Calu3 (cell line): ENCODE measurements around the gene HBE1. TPM values are rescaled to one million over a fixed set of nuclear protein-coding genes. Genes with fewer than 3 reads are reported as not detected.
"Not testable (repeated sequence)": the region's sequence is repeated elsewhere in the genome, so short reads cannot be mapped to it uniquely, and the experiment has no call there.

Experiments
- BruUV-seq: library from RNA; stranded (reverse); fragments of 400-500 nt; replicated peaks from 2 replicates; lab custom pipeline; 2021; lab: Mats Ljungman, UMichigan
- CTCF ChIA-PET: fragments of 300-600 bp; sonication (Branson Sonifier 250); formaldehyde crosslinking; loops from one replicate; lab custom pipeline; 2022; ENCODE audit warnings: antibody characterized with exemption; lab: Charles Lee
- DNase-seq: peaks from one replicate; pipeline ENCODE4 v3.0.0; 2022
- H3K27ac Mint-ChIP-seq: one replicate; pipeline ENCODE4 v1.8.0; 2022; ENCODE audit warnings: mixed read lengths; ENCODE audit not compliant: unreplicated experiment
- H3K27me3 Mint-ChIP-seq: one replicate; pipeline ENCODE4 v1.8.0; 2022; ENCODE audit warnings: mixed read lengths; ENCODE audit not compliant: unreplicated experiment
- H3K36me3 Mint-ChIP-seq: one replicate; pipeline ENCODE4 v1.8.0; 2022; ENCODE audit warnings: mild to moderate bottlenecking, moderate library complexity, mixed read lengths; ENCODE audit not compliant: insufficient read depth, unreplicated experiment
- H3K4me1 Mint-ChIP-seq: one replicate; pipeline ENCODE4 v1.8.0; 2022; ENCODE audit warnings: mild to moderate bottlenecking, low read depth, mixed read lengths; ENCODE audit not compliant: unreplicated experiment
- H3K4me3 Mint-ChIP-seq: one replicate; pipeline ENCODE4 v1.8.0; 2022; ENCODE audit warnings: mild to moderate bottlenecking, low read depth, moderate library complexity, mixed read lengths; ENCODE audit not compliant: unreplicated experiment
- H3K9me3 Mint-ChIP-seq: one replicate; pipeline ENCODE4 v1.8.0; 2022; ENCODE audit warnings: low read depth, mixed read lengths; ENCODE audit not compliant: unreplicated experiment
- CTCF ChIP-seq: fragments of 200-600 bp; IDR thresholded peaks from one replicate; pipeline ENCODE4 v1.8.0; 2022; ENCODE audit warnings: antibody characterized with exemption; ENCODE audit not compliant: unreplicated experiment
- intact Hi-C: fragments of 100-400 bp; cut with micrococcal nuclease; formaldehyde crosslinking; loops from one replicate; pipeline ENCODE4 v1.10.0; 2022; ENCODE audit not compliant: unreplicated experiment
- total RNA-seq: library from RNA; stranded (reverse); gene quantifications from 2 replicates; pipeline ENCODE4 v1.2.3, GENCODE V29; 2022

The HBE1 gene
- total RNA-seq, 1 experiment from 2014 or later = not detected

DNA sequence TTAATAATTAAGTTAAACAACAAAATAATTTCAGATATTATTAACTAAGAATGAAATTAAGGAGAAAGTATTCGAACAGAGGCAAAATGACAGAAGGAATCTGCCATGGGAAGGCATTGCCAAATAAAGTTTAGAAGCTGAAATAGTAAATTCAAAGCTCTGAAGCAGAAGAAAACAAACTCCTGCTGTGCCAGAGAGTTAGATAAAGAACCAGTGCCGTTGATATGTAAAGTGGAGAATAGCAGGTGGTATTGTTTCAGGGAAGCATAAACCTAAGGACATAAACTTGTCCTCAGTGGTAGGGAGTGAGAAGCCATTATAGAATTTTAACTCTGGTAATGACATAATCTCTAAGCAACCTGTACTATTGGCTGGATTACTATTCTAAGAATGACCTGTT lies 12.4 kb downstream of the HBE1 start:
- H3K36me3 Mint-ChIP-seq = no peaks in the 10 kb centered on the region
- CTCF ChIA-PET = no interaction called here
- DNase-seq = no peak
- peaks cover 12% of the 10 kb centered on the region for H3K27me3 Mint-ChIP-seq
- no TSS peak for BruUV-seq
- TF ChIP-seq CTCF = no peak
- H3K4me3 Mint-ChIP-seq = no peak overlapping the region
- H3K4me1 Mint-ChIP-seq = no peaks in the 10 kb centered on the region
- intact Hi-C loops = no loop called here
- H3K9me3 Mint-ChIP-seq = peaks cover 5% of the 10 kb centered on the region
- no peak overlapping the region for H3K27ac Mint-ChIP-seq

GRCh38 chr11:5254646-5255413 lies 14.9 kb downstream of the HBE1 start, which contains the start of gene HBG2:
Gene HBG2, minus strand, starts transcription at chr11:5254781. Its CDS starts 53 bp downstream, at chr11:5254728.
- BruUV-seq, H3K9me3 Mint-ChIP-seq, H3K36me3 Mint-ChIP-seq, H3K4me1 Mint-ChIP-seq, H3K27ac Mint-ChIP-seq, CTCF ChIA-PET, intact Hi-C loops, H3K4me3 Mint-ChIP-seq, DNase-seq: not testable (repeated sequence)
- H3K27me3 Mint-ChIP-seq = peaks cover 22% of the 10 kb centered on the region

GRCh38 chr11:5254023-5254422 lies 15.7 kb downstream of the HBE1 start:
- BruUV-seq, H3K27ac Mint-ChIP-seq, H3K4me3 Mint-ChIP-seq, H3K36me3 Mint-ChIP-seq, CTCF ChIA-PET, H3K4me1 Mint-ChIP-seq, intact Hi-C loops, DNase-seq, H3K9me3 Mint-ChIP-seq: not testable (repeated sequence)
- peaks cover 22% of the 10 kb centered on the region for H3K27me3 Mint-ChIP-seq

- H3K27ac Mint-ChIP-seq, intact Hi-C loops, H3K36me3 Mint-ChIP-seq, BruUV-seq, H3K4me1 Mint-ChIP-seq, H3K4me3 Mint-ChIP-seq, H3K9me3 Mint-ChIP-seq, CTCF ChIA-PET, DNase-seq: not testable (repeated sequence)
- peaks cover 23% of the 10 kb centered on the region for H3K27me3 Mint-ChIP-seq
These were observed 16.3 kb downstream of the HBE1 start for GRCh38 chr11:5253440-5253839.

DNA sequence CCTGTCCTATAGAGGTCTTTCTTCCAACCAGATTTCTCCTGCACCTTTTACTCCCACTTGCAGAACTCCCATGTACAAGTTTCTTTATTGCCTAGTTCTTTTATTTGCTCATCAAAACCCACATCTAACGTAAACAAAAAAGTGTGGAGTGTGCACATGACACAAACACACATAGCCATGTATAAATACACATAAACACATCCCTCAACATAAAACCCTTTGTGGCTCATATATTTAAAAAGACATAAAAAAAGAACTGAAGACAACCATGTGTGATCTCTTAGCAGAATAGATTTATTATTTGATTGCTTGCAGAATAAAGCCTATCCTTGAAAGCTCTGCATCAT lies 16.9 kb downstream of the HBE1 start:
- no peak for TF ChIP-seq CTCF
- H3K4me1 Mint-ChIP-seq = no peaks in the 10 kb centered on the region
- H3K4me3 Mint-ChIP-seq = no peak overlapping the region
- peaks cover 29% of the 10 kb centered on the region for H3K27me3 Mint-ChIP-seq
- CTCF ChIA-PET = no interaction called here
- DNase-seq = no peak
- no peak overlapping the region for H3K27ac Mint-ChIP-seq
- BruUV-seq = no TSS peak
- peaks cover 3% of the 10 kb centered on the region for H3K9me3 Mint-ChIP-seq
- no peaks in the 10 kb centered on the region for H3K36me3 Mint-ChIP-seq
- intact Hi-C loops = no loop called here
